Activated CD8-positive, alpha-beta T cell treated with anti-CD3 and anti-CD28 coated beads for 36 hours (primary cell): ENCODE results near the gene SETBP1. TPM values are rescaled to one million over a fixed set of nuclear protein-coding genes. Genes with fewer than 3 reads are reported as not detected.

Experiments
- ATAC-seq: fragments of 200-7000 bp; cut with Tn5 transposase; one replicate; pipeline ENCODE4 v1.10.0; 2021; ENCODE audit warnings: mild to moderate bottlenecking, moderate library complexity
- CTCF ChIA-PET: fragments of 350-600 bp; sonication (Branson Sonifier 250); formaldehyde crosslinking; loops from one replicate; lab custom pipeline; 2021; ENCODE audit warnings: antibody characterized with exemption; lab: Charles Lee
- POLR2A ChIA-PET: fragments of 350-600 bp; sonication (Branson Sonifier 250); formaldehyde crosslinking; loops from one replicate; lab custom pipeline; 2021; ENCODE audit warnings: antibody characterized with exemption; lab: Charles Lee
- DNase-seq: peaks from one replicate; pipeline ENCODE4 v3.0.0-alpha.2; 2020
- H3K27ac Mint-ChIP-seq: one replicate; pipeline ENCODE4 v1.8.0; 2021; ENCODE audit warnings: mild to moderate bottlenecking, mixed read lengths
- H3K27me3 Mint-ChIP-seq: one replicate; pipeline ENCODE4 v1.8.0; 2021; ENCODE audit warnings: mixed read lengths
- H3K36me3 Mint-ChIP-seq: one replicate; pipeline ENCODE4 v1.8.0; 2021; ENCODE audit warnings: low read depth, mixed read lengths
- H3K4me1 Mint-ChIP-seq: one replicate; pipeline ENCODE4 v1.8.0; 2021; ENCODE audit warnings: low read depth, mixed read lengths
- H3K4me3 Mint-ChIP-seq: one replicate; pipeline ENCODE4 v1.8.0; 2021; ENCODE audit warnings: mild to moderate bottlenecking, moderate library complexity, mixed read lengths
- H3K9me3 Mint-ChIP-seq: one replicate; pipeline ENCODE4 v1.8.0; 2021; ENCODE audit warnings: mixed read lengths
- intact Hi-C: fragments of 100-400 bp; cut with micrococcal nuclease; formaldehyde crosslinking; loops from one replicate; pipeline ENCODE4 v1.10.0; 2022
- total RNA-seq, 2 experiments: library from RNA; stranded (reverse); gene quantifications; one replicate each; pipeline ENCODE4 v1.2.3, GENCODE V29; 2021
- TF ChIP-seq, protein P1 (sequence below): fragments of 200-600 bp; IDR thresholded peaks from one replicate; pipeline ENCODE4 v1.8.0; 2022; ENCODE audit warnings: antibody characterized with exemption, mild to moderate bottlenecking

The SETBP1 gene
- total RNA-seq, 2 experiments from 2014 or later, result 10.2 to 10.4 TPM

DNA sequence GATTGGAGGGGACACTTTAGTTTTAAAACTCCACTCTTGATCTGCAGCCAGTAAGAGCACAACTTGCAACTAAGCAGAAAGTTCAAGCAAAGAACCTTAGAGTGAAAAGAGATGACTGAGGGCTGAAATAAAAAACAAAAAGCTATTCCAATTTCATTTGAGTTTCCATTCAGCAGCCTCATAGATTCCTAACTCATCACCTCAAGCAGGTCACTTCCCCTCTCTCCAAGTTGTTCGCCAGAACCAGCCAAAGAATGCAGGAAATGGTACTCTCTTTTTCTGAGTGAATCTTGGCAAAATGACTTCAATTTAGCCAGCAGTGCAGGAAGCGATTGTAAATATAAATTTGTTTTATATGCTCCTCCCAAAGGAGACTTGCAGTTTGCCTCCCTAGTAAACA, 213.3 kb downstream of the SETBP1 start:
- intact Hi-C loops, result loop anchor here (5.0 kb wide), 1 partner anchor 212 kb away; the partner anchor contains the start of gene SETBP1
- Mint-ChIP-seq H3K27ac (peak overlapping the region; percentile 82), H3K4me3 (peak overlapping the region; percentile 10), H3K4me1 (peaks cover 49% of the 10 kb centered on the region), H3K27me3 (no peaks in the 10 kb centered on the region), H3K9me3 (peaks cover 17% of the 10 kb centered on the region), H3K36me3 (peaks cover 17% of the 10 kb centered on the region)
- TF ChIP-seq, protein P1, sequence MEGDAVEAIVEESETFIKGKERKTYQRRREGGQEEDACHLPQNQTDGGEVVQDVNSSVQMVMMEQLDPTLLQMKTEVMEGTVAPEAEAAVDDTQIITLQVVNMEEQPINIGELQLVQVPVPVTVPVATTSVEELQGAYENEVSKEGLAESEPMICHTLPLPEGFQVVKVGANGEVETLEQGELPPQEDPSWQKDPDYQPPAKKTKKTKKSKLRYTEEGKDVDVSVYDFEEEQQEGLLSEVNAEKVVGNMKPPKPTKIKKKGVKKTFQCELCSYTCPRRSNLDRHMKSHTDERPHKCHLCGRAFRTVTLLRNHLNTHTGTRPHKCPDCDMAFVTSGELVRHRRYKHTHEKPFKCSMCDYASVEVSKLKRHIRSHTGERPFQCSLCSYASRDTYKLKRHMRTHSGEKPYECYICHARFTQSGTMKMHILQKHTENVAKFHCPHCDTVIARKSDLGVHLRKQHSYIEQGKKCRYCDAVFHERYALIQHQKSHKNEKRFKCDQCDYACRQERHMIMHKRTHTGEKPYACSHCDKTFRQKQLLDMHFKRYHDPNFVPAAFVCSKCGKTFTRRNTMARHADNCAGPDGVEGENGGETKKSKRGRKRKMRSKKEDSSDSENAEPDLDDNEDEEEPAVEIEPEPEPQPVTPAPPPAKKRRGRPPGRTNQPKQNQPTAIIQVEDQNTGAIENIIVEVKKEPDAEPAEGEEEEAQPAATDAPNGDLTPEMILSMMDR, result no peak
- ChIA-PET CTCF (interaction anchor here (1.4 to 2.0 kb wide), 2 partner anchors 12 to 214 kb away, joined by 3 to 7 read pairs; no protein-coding TSS in a partner anchor), POLR2A (interaction anchor here (1.4 kb wide), 1 partner anchor 209 kb away, joined by 3 read pairs; no protein-coding TSS in a partner anchor)
- DNase-seq, result no peak
- ATAC-seq, result no peak

DNA sequence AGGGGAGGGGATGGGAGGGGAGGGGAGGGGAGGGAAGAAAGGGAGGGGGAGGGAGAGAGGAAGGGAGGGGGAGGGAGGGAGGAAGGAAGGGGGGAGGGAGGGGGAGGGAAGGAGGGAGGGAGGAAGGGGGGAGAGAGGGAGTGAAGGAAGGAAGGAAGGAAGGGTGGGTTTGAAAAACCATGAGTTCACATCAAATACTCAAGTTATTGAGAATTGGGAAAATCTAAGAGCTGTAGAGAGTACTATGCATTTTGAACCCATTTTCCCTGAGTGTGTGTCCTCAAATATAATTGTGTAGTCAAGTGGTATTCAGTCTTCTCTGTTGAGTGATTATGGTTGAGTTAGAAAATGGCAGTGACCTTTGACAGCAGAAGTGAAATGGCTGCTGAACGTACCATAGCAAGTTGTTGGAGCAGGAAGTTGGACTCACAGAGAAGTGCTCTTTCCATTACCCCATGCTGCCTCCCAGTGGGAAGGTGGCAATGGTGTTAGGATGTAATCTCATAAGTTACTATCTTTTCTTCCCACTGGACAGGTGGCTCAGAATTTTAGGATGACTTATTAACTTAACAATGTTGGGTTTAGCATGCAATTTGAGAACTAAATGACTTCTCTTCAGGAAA, 214.6 kb downstream of the SETBP1 start:
- peak; percentile 53 for DNase-seq
- Mint-ChIP-seq H3K9me3 (peaks cover 15% of the 10 kb centered on the region), H3K27me3 (no peaks in the 10 kb centered on the region), H3K27ac (peak overlapping the region; percentile 54), H3K4me3 (no peak overlapping the region), H3K36me3 (peaks cover 15% of the 10 kb centered on the region), H3K4me1 (peaks cover 45% of the 10 kb centered on the region)
- intact Hi-C loops, result no loop called here
- ChIA-PET POLR2A (interaction anchor here (0.6 kb wide), 1 partner anchor 21 kb away, joined by 4 read pairs; no protein-coding TSS in a partner anchor), CTCF (interaction anchor here (0.7 to 1.6 kb wide), 3 partner anchors 7 to 216 kb away, joined by 3 to 6 read pairs (median 4); no protein-coding TSS in a partner anchor)
- TF ChIP-seq, protein P1, result no peak
- ATAC-seq, result peak; percentile 48

GRCh38 chr18:44896846-44897245, 216.2 kb downstream of the SETBP1 start:
- Mint-ChIP-seq H3K36me3 (peaks cover 2% of the 10 kb centered on the region), H3K4me1 (peaks cover 36% of the 10 kb centered on the region), H3K27ac (no peak overlapping the region), H3K4me3 (no peak overlapping the region), H3K27me3 (no peaks in the 10 kb centered on the region), H3K9me3 (peaks cover 2% of the 10 kb centered on the region)
- DNase-seq, result no peak
- TF ChIP-seq, protein P1, result no peak
- ATAC-seq, result no peak
- ChIA-PET POLR2A (no interaction called here), CTCF (interaction anchor here (1.4 to 1.6 kb wide), 2 partner anchors 9 to 218 kb away, joined by 4 to 6 read pairs; no protein-coding TSS in a partner anchor)
- intact Hi-C loops, result no loop called here

DNA sequence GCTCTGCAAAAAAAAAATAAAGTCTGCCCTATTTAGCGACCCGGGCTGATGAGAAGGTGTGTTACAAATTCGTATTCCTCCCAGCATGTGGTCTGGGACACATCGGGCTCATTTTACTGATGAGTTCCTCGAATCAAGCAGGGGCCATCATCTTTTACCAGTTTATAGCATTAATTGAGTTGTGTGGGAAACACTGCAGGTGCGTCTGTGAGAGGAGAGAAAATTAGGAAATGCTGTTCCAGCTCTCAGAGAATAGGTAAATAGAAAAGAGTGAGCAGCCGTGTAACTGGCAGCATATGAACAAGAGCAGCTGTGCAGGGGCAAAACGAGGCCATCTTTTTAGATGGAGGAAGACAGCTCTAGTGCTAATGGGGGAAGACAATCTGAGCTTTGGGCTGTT, 216.7 kb downstream of the SETBP1 start:
- intact Hi-C loops, result no loop called here
- ChIA-PET CTCF (no interaction called here), POLR2A (no interaction called here)
- H3K4me1 Mint-ChIP-seq, result peaks cover 34% of the 10 kb centered on the region
- TF ChIP-seq, protein P1, result no peak
- DNase-seq (no peak), ATAC-seq (no peak)
- H3K27me3 Mint-ChIP-seq, result peaks cover 3% of the 10 kb centered on the region
- H3K9me3 Mint-ChIP-seq, result no peaks in the 10 kb centered on the region
- no peaks in the 10 kb centered on the region for H3K36me3 Mint-ChIP-seq
- H3K4me3 Mint-ChIP-seq, result no peak overlapping the region
- no peak overlapping the region for H3K27ac Mint-ChIP-seq

DNA sequence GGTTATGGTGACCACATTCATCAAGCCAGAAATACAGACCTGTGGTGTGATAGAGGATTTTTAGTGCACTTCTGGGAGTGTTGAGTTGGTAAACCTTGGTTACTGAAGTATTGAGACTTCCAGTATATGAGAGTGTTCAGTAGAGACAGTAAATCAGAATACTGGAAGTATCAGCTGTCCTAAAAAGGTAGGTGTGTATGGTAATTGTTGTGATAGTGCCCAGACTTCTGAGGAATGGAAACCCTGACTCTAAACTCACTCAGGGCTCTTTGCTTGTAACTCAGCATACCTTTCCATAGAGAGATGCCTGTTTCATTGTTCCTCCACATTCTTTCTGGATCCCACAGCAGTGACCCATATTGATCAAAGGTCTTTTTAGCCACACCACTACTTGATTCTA, 217.1 kb downstream of the SETBP1 start:
- peaks cover 30% of the 10 kb centered on the region for H3K4me1 Mint-ChIP-seq

More for the DNA sequence above, 217.1 kb downstream of the SETBP1 start:
- DNase-seq (no peak), ATAC-seq (no peak)
- intact Hi-C loops, result no loop called here
- H3K27me3 Mint-ChIP-seq, result peaks cover 3% of the 10 kb centered on the region
- ChIA-PET CTCF (no interaction called here), POLR2A (no interaction called here)
- no peaks in the 10 kb centered on the region for H3K9me3 Mint-ChIP-seq
- H3K27ac Mint-ChIP-seq, result no peak overlapping the region
- no peaks in the 10 kb centered on the region for H3K36me3 Mint-ChIP-seq
- no peak overlapping the region for H3K4me3 Mint-ChIP-seq
- TF ChIP-seq, protein P1, result no peak
